MG63 (cell line): Measurements from ENCODE around the gene KLRC4. TPM values are rescaled to one million over a fixed set of nuclear protein-coding genes. Genes with fewer than 3 reads are reported as not detected.
"Not testable (repeated sequence)": the region's sequence is repeated elsewhere in the genome, so short reads cannot be mapped to it uniquely, and the experiment has no call there.

ENCODE experiments used
- DNase-seq: peaks from one replicate; pipeline ENCODE4 v3.0.0-alpha.2; 2020
- H3K27me3 ChIP-seq: fragments of 250-450 bp; sonication (Bioruptor Pico); 2 replicates; pipeline ENCODE4 v1.5.1; 2020; ENCODE audit warnings: mild to moderate bottlenecking, moderate library complexity
- H3K36me3 ChIP-seq: fragments of 250-450 bp; sonication (Bioruptor Pico); 2 replicates; pipeline ENCODE4 v1.5.1; 2020; ENCODE audit warnings: mild to moderate bottlenecking, moderate library complexity
- H3K4me3 ChIP-seq: fragments of 250-450 bp; sonication (Bioruptor Pico); 2 replicates; pipeline ENCODE4 v1.5.1; 2020; ENCODE audit warnings: mild to moderate bottlenecking, moderate library complexity
- H3K9me3 ChIP-seq: fragments of 250-450 bp; sonication (Bioruptor Pico); 2 replicates; pipeline ENCODE4 v1.5.1; 2020; ENCODE audit warnings: mild to moderate bottlenecking, moderate library complexity
- total RNA-seq: library from RNA; depleted of rRNA; stranded (reverse); fragments of >200 nt; shearing (Covaris generic); gene quantifications from 2 replicates; pipeline ENCODE4 v1.2.3, GENCODE V29; 2014; ENCODE audit warnings: low replicate concordance; rRNA removed

KLRC4 gene, protein sequence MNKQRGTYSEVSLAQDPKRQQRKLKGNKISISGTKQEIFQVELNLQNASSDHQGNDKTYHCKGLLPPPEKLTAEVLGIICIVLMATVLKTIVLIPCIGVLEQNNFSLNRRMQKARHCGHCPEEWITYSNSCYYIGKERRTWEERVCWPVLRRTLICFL
- total RNA-seq = not detected in 2 replicates

DNA sequence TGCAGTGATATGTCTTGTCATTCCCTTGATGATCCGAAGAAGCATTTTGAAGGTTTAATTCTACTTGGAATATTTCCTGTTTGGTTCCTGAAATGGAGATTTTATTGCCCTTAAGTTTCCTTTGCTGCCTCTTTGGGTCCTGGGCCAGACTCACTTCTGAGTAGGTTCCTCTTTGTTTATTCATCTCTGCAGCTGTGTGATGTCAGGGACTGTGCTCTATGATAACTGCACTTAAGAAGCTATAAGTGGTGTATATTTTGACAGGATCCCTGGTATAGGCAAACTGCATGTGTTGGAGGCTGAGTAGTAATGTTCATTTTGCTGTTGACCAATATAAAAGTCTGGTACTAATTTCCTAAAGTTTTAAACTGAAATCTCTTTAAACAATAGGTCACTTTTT, at the start of gene KLRC4:
Gene KLRC4 (minus strand): TSS at position 366 of the 400 bp plus-strand sequence. CDS start 182 bp downstream, at position 184.
- Histone ChIP-seq H3K27me3 (no peaks in the 10 kb centered on the region), H3K9me3 (no peaks in the 10 kb centered on the region), H3K36me3 (no peaks in the 10 kb centered on the region), H3K4me3 (no peak within 1 kb of the TSS)
- DNase-seq = no peak

DNA sequence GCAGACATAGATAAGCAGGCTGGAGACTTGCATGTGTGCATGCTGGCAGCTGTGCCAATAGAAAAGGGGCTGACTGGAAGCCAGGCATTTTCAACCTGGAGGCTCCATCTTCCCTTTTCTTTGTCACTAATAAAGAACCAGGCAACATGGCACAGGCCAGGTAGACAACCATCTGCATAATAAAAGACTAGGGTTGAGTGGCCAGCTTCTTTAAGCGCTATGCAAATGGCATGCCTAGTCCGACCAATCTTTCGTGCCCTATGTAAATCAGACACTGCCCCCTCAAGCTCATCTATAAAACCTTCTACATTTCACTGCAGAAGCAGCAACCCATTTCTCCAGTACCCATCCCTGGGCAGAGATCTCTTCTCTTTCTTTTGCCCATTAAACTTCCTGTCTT, 48.2 kb upstream of the KLRC4 start:
- H3K9me3 ChIP-seq = no peaks in the 10 kb centered on the region; the same call in 1 of the 2 replicates
- H3K4me3 ChIP-seq = no peak overlapping the region
- H3K27me3 ChIP-seq = no peaks in the 10 kb centered on the region
- DNase-seq = no peak
- no peaks in the 10 kb centered on the region for H3K36me3 ChIP-seq

DNA sequence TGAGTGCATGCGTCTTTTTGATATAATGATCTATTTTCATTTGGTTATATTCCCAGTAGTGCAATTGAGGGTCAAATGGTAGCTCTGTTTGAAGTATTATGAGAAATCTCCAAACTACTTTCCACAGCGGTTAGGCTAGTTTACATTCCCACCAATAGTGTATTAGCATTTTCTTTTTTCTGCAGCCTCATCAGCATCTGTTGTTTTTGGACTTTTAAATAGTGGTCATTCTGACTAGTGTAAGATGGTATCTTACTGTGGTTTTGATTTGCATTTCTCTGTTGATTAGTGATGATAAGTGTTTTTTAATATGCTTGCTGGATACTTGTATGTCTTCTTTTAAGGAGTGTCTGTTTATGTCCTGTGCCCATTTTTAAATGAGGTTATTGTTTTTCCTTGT, 47.3 kb upstream of the KLRC4 start:
- no peaks in the 10 kb centered on the region for H3K36me3 ChIP-seq
- no peaks in the 10 kb centered on the region; the same call in 1 of the 2 replicates for H3K9me3 ChIP-seq
- DNase-seq = no peak
- H3K27me3 ChIP-seq = no peaks in the 10 kb centered on the region
- no peak overlapping the region for H3K4me3 ChIP-seq

DNA sequence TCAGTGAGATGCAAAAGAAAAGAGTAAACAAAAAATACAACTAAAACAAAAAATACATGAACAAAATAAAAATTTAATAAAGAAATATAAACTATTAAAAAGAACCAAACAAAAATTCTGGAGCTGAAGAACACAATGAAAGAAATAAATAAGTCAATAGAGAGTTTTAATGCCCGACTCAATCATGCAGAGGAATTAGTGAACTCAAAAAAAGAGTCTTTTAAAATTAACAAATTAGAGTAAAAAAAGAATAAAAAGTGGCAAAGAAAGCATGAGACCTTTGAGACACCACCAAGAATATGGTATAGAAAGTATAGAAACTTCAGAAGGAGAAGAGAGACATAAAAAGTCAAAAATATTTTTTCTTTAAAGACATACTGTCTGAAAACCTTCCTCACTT, 46.2 kb upstream of the KLRC4 start:
- Histone ChIP-seq H3K36me3 (no peaks in the 10 kb centered on the region), H3K9me3 (no peaks in the 10 kb centered on the region; the same call in 1 of the 2 replicates)
- DNase-seq = no peak

DNA sequence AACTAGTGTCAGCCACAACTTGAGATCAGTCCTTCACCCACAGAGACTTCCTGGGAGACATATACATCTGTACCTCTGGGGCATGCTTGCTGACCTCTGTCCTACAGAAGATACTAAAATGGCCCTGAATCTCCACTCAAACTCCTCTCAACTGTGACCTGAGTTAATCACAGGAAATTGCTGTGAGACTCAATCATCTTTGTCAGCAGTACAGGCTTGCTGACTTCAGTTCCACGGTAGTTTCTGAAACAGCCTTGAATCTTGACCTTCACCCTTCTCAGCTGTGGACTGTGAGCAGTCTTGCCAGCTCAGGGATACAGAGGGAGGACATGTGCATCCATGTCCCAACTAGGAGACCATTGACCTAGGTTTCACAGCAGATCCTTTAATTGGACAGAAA, 45.0 kb upstream of the KLRC4 start:
- no peak for DNase-seq

More for the DNA sequence above, 46.2 kb upstream of the KLRC4 start:
- no peak overlapping the region for H3K4me3 ChIP-seq
- H3K27me3 ChIP-seq = no peaks in the 10 kb centered on the region

DNA sequence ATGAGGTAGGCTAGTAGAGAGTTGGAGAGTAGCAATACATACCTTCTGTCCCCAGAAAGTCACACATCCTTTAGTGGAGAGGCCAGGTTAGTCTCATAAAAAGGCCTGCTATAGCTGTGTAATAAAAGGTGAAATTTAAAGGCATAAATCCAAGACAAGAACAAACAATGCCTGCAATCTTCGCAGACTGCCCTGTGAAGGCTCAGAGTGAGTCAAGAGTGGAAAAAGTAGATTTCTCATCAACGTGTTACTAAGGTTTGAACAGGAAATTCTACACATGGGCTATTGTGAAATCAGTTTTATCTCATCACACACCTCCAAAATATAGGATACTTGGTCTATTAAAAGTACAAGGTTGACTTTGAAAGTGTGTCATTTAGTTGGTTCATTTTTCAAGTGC, 43.6 kb upstream of the KLRC4 start, which contains the start of gene KLRC1:
Gene KLRC1 (minus strand): TSS at position 222 of the 400 bp plus-strand sequence. CDS start 2,221 bp downstream, outside the sequence.
- DNase-seq = no peak
- no peaks in the 10 kb centered on the region for H3K27me3 ChIP-seq
- no peak within 1 kb of the TSS for H3K4me3 ChIP-seq
- no peaks in the 10 kb centered on the region for H3K36me3 ChIP-seq
- no peaks in the 10 kb centered on the region; the same call in 1 of the 2 replicates for H3K9me3 ChIP-seq

More for the DNA sequence above, 45.0 kb upstream of the KLRC4 start:
- no peaks in the 10 kb centered on the region for H3K27me3 ChIP-seq
- no peak overlapping the region for H3K4me3 ChIP-seq
- H3K36me3 ChIP-seq = no peaks in the 10 kb centered on the region
- H3K9me3 ChIP-seq = no peaks in the 10 kb centered on the region; the same call in 1 of the 2 replicates

DNA sequence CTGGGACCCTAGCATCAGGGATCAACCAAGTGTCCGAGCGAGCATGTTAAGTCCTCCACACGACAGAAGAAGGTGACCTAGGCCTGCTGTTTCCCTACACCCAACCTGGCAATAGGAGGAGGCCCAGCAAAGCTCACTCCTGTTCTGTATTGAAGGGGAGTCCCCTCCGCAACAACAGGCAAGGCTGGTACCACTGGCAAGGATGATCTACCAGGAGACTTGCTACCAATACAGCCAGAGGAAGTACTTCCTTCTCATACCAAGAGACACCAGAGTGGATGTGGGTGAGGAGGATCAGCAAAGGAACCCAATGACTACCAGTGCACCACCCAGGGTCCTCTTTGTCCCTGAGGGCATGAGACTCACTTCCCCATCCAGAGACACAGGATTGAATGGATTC, 38.7 kb upstream of the KLRC4 start:
- no peaks in the 10 kb centered on the region for H3K36me3 ChIP-seq
- no peaks in the 10 kb centered on the region for H3K27me3 ChIP-seq
- H3K9me3 ChIP-seq = no peaks in the 10 kb centered on the region
- no peak overlapping the region for H3K4me3 ChIP-seq
- no peak for DNase-seq

DNA sequence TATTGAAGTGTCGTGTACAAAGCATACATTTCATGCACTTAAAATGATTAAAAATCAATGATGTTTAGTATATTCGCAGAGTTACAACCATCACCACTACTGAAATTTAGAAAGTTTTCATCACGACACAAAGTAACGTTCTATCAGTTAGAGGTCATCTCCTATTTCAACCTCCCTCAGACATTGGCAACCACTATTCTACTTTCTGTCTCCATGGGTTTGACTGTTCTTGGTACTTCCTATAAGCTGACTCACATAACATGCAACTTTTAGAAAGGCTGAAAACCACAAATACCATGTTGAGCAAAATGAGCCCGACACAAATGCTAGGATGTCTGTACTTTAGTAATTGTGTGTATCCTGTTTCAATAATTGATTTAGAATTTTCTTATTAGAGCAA, 36.5 kb upstream of the KLRC4 start:
- not testable (repeated sequence) for H3K4me3 ChIP-seq, H3K9me3 ChIP-seq, DNase-seq

DNA sequence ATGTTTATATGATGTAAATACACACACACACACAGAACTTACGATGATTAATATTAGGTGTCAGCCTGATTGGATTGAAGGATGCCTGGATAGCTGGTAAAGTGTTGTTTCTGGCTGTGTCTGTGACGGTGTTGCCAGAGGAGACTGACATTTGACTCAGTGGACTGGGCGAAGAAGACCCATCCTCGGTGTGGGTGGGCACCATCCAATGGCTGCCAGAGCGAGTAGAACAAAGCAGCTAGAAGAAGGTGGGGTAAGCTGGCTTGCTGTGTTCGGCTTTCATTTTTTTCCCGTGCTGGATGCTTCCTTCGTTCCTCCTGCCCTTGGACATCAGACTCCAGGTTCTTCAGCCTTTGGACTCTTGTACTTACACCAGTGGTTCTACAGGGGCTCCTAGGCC, 31.6 kb upstream of the KLRC4 start:
- not testable (repeated sequence) for DNase-seq, H3K4me3 ChIP-seq, H3K9me3 ChIP-seq, H3K36me3 ChIP-seq, H3K27me3 ChIP-seq

More for the DNA sequence above, 36.5 kb upstream of the KLRC4 start:
- H3K36me3 ChIP-seq, H3K27me3 ChIP-seq: not testable (repeated sequence)

DNA sequence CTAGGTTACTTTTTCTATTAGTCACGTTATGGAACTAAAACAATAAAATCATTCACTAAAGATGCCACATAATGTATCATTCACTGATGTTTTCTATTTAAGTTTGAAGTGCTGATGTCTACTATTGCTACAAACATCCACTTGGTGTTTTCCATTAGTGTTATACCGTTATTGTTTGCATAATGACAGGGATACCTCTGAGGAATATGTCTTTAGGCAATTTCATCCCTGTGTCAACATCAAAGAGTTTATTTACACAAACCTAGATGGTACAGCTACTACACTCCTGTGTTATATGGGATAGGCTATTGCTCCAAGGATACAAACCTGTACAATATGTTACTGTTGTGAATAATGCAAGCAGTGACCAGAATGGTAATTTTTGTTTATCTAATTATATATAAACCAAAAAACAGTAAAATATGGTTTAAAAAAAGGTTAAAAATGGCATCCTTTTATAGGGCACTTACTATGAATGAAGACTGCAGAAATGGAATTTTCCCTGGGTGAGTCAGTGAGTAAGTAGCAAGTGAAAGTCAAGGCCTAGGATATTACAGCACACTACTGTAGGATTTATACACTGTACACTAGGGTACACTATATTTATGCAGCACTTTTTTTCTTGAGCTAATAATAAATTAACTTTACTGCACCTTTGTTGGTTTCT, 30.2 kb upstream of the KLRC4 start:
- H3K27me3 ChIP-seq, DNase-seq, H3K9me3 ChIP-seq, H3K36me3 ChIP-seq, H3K4me3 ChIP-seq: not testable (repeated sequence)

DNA sequence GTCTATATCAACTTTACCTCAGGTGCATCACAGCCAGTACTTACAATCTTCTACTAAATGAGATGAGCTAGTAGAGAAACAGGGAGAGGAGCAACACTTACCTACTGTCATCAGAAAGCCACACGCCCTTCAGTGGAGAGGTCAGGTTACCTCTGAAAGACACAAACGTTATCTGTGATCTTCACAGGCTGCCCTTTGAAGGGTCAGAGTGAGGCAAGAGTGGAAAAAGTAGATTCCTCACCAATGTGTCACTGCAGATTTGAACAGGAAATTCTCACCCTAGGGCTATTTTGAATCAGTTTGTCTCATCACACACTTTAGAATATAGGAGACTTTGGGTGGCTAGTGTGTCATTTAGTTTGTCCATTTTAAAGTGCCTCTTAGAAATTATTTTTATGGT, 28.0 kb upstream of the KLRC4 start:
- DNase-seq, H3K9me3 ChIP-seq, H3K4me3 ChIP-seq, H3K27me3 ChIP-seq, H3K36me3 ChIP-seq: not testable (repeated sequence)

DNA sequence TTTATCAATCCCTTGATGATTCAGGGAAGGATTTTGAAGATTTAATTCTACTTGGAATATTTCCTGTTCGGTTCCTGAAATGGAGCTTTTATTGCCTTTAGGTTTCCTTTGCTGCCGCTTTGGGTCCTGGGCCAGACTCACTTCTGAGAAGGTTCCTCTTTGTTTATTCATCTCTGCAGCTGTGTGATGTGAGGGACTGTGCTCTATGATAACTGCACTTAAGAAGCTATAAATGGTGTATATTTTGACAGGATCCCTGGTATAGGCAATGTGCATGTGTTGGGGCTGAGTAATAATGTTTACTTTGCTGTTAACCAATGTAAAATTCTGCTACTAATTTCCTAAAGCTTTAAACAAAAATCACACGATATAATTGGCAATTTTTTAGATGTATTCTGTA, 26.3 kb upstream of the KLRC4 start, which contains the start of gene KLRC2:
Gene KLRC2 (minus strand): TSS at position 195 of the 400 bp plus-strand sequence. CDS start 24 bp downstream, at position 171.
- H3K9me3 ChIP-seq, H3K36me3 ChIP-seq, H3K4me3 ChIP-seq, H3K27me3 ChIP-seq: not testable (repeated sequence)
- DNase-seq = peak; percentile 76

DNA sequence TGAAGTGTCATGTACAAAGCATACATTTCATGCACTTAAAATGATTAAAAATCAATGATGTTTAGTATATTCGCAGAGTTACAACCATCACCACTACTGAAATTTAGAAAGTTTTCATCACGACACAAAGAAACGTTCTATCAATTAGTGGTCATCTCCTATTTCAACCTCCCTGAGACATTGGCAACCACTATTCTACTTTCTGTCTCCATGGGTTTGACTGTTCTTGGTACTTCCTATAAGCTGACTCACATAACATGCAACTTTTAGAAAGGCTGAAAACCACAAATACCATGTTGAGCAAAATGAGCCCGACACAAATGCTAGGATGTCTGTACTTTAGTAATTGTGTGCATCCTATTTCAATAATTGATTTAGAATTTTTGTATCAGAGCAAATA, 21.1 kb upstream of the KLRC4 start:
- DNase-seq, H3K9me3 ChIP-seq, H3K36me3 ChIP-seq, H3K4me3 ChIP-seq, H3K27me3 ChIP-seq: not testable (repeated sequence)

DNA sequence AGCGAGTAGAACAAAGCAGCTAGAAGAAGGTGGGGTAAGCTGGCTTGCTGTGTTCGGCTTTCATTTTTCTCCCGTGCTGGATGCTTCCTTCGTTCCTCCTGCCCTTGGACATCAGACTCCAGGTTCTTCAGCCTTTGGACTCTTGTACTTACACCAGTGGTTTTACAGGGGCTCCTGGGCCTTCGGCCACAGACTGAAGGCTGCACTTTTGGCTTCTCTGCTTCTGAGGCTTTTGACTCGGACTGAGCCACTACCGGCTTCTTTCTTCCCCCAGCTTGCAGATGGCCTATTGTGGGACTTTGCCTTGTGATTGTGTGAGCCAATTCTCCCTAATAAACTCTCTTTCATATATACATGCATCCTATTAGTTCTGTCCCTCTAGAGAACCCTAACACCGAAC, 16.4 kb upstream of the KLRC4 start:
- H3K4me3 ChIP-seq, H3K27me3 ChIP-seq, H3K9me3 ChIP-seq, DNase-seq, H3K36me3 ChIP-seq: not testable (repeated sequence)

DNA sequence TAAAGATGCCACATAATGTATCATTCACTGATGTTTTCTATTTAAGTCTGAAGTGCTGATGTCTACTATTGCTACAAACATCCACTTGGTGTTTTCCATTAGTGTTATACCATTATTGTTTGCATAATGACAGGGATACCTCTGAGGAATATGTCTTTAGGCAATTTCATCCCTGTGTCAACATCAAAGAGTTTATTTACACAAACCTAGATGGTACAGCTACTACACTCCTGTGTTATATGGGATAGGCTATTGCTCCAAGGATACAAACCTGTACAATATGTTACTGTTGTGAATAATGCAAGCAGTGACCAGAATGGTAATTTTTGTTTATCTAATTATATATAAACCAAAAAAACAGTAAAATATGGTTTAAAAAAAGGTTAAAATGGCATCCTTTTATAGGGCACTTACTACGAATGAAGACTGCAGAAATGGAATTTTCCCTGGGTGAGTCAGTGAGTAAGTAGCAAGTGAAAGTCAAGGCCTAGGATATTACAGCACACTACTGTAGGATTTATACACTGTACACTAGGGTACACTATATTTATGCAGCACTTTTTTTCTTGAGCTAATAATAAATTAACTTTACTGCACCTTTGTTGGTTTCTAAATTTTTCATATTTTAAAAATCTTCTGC, 14.8 kb upstream of the KLRC4 start:
- not testable (repeated sequence) for H3K4me3 ChIP-seq, H3K9me3 ChIP-seq, H3K36me3 ChIP-seq, H3K27me3 ChIP-seq, DNase-seq

DNA sequence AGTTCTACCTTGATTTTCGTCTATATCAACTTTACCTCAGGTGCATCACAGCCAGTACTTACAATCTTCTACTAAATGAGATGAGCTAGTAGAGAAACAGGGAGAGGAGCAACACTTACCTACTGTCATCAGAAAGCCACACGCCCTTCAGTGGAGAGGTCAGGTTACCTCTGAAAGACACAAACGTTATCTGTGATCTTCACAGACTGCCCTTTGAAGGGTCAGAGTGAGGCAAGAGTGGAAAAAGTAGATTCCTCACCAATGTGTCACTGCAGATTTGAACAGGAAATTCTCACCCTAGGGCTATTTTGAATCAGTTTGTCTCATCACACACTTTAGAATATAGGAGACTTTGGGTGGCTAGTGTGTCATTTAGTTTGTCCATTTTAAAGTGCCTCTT, 12.6 kb upstream of the KLRC4 start:
- H3K27me3 ChIP-seq, H3K4me3 ChIP-seq, DNase-seq, H3K36me3 ChIP-seq, H3K9me3 ChIP-seq: not testable (repeated sequence)

DNA sequence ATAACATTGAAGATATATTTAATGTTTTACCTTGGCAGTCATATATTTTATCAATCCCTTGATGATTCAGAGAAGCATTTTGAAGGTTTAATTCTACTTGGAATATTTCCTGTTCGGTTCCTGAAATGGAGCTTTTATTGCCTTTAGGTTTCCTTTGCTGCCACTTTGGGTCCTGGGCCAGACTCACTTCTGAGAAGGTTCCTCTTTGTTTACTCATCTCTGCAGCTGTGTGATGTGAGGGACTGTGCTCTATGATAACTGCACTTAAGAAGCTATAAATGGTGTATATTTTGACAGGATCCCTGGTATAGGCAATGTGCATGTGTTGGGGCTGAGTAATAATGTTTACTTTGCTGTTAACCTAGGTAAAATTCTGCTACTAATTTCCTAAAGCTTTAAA, 10.8 kb upstream of the KLRC4 start, which contains the start of gene KLRC3:
Gene KLRC3 (minus strand): TSS at position 262 of the 400 bp plus-strand sequence. CDS start 45 bp downstream, at position 217.
- H3K36me3 ChIP-seq, DNase-seq, H3K4me3 ChIP-seq, H3K27me3 ChIP-seq, H3K9me3 ChIP-seq: not testable (repeated sequence)
